LNCaP clone FGC (cell line): ENCODE results near the gene RAB11FIP4.

Experiments
- DNase-seq: peaks from one replicate; pipeline ENCODE4 v3.0.0-alpha.2; 2011; ENCODE audit warnings: low read depth
- H3K4me3 ChIP-seq: 2 replicates; pipeline ENCODE4 v1.5.1; 2011; ENCODE audit warnings: mild to moderate bottlenecking, low read depth, low read length, control low read depth
- CTCF ChIP-seq: IDR thresholded peaks from 2 replicates; pipeline ENCODE4 v1.5.1; 2012; ENCODE audit warnings: mild to moderate bottlenecking; ENCODE audit not compliant: control insufficient read depth, insufficient read depth; ENCODE audit errors: extremely low read depth

Gene RAB11FIP4

GRCh38 chr17:31452101-31452500 lies 60.6 kb downstream of the RAB11FIP4 start:
- DNase-seq = no peak
- no peak overlapping the region for H3K4me3 ChIP-seq
- no peak for TF ChIP-seq CTCF

GRCh38 chr17:31452561-31453110 lies 61.2 kb downstream of the RAB11FIP4 start:
- no peak for TF ChIP-seq CTCF
- no peak overlapping the region for H3K4me3 ChIP-seq
- no peak for DNase-seq

- no peak for DNase-seq
Observed at GRCh38 chr17:31453896-31454295, 62.4 kb downstream of the RAB11FIP4 start.

GRCh38 chr17:31456814-31457213 lies 65.3 kb downstream of the RAB11FIP4 start:
- DNase-seq = no peak
- no peak overlapping the region for H3K4me3 ChIP-seq
- no peak for TF ChIP-seq CTCF

More at GRCh38 chr17:31453896-31454295, 62.4 kb downstream of the RAB11FIP4 start:
- H3K4me3 ChIP-seq = no peak overlapping the region
- no peak for TF ChIP-seq CTCF

- no peak overlapping the region for H3K4me3 ChIP-seq
- no peak for TF ChIP-seq CTCF
- no peak for DNase-seq
Observed at GRCh38 chr17:31457391-31458234, 66.1 kb downstream of the RAB11FIP4 start.

GRCh38 chr17:31458829-31459228 lies 67.4 kb downstream of the RAB11FIP4 start:
- no peak for TF ChIP-seq CTCF
- DNase-seq = no peak
- no peak overlapping the region for H3K4me3 ChIP-seq
